Panc1 (cell line): Measurements from ENCODE around the gene MTOR. TPM values are rescaled to one million over a fixed set of nuclear protein-coding genes. Genes with fewer than 3 reads are reported as not detected.

ENCODE experiments used
- ATAC-seq: fragments of 200-7000 bp; cut with Tn5 transposase; 2 replicates; pipeline ENCODE4 v1.9.1; 2020; ENCODE audit warnings: mild to moderate bottlenecking, moderate library complexity
- BruUV-seq: library from RNA; stranded (reverse); fragments of 400-500 nt; replicated peaks from 2 replicates; lab custom pipeline; 2021; lab: Mats Ljungman, UMichigan
- CTCF ChIA-PET: fragments of 300-600 bp; sonication (Branson Sonifier 250); formaldehyde crosslinking; loops from one replicate; lab custom pipeline; 2022; ENCODE audit warnings: antibody characterized with exemption; lab: Charles Lee
- POLR2A ChIA-PET: fragments of 300-600 bp; sonication (Branson Sonifier 250); formaldehyde crosslinking; loops from one replicate; lab custom pipeline; 2022; ENCODE audit warnings: antibody characterized with exemption; lab: Charles Lee
- DNase-seq: peaks from one replicate; pipeline ENCODE4 v3.0.0-alpha.2; 2010; ENCODE audit warnings: low read depth, low spot score
- H3K27ac ChIP-seq: 2 replicates; pipeline ENCODE4 v1.5.1; 2011; ENCODE audit warnings: mild to moderate bottlenecking, low read length, inconsistent platforms
- H3K27me3 ChIP-seq: fragments of 200-500 bp; sonication (Bioruptor generic); 2 replicates; pipeline ENCODE4 v1.6.0; 2014; ENCODE audit warnings: low read length, inconsistent platforms; ENCODE audit not compliant: control insufficient read depth, insufficient read depth
- H3K36me3 ChIP-seq: fragments of 200-500 bp; sonication (Bioruptor generic); 2 replicates; pipeline ENCODE4 v1.5.1; 2014; ENCODE audit warnings: inconsistent platforms, mild to moderate bottlenecking, low read length, moderate library complexity; ENCODE audit not compliant: control insufficient read depth, insufficient read depth
- H3K4me1 ChIP-seq: 2 replicates; pipeline ENCODE4 v1.5.1; 2011; ENCODE audit warnings: inconsistent platforms, mild to moderate bottlenecking, low read length, moderate library complexity; ENCODE audit not compliant: control insufficient read depth, insufficient read depth
- H3K4me3 ChIP-seq, 2 experiments: 2 replicates each; pipeline ENCODE4 v1.5.1; 2011 to 2012; ENCODE audit warnings: low read depth in 2 of 2, low read length in 2 of 2, mild to moderate bottlenecking in 2 of 2, inconsistent platforms in 1 of 2, moderate library complexity in 1 of 2
- H3K9me3 ChIP-seq: fragments of 200-500 bp; sonication (Bioruptor generic); 2 replicates; pipeline ENCODE4 v1.5.1; 2014; ENCODE audit warnings: low read depth, mild to moderate bottlenecking, inconsistent platforms, low read length, moderate library complexity; ENCODE audit not compliant: control insufficient read depth, insufficient read depth
- CTCF ChIP-seq: fragments of 450-650 bp; IDR thresholded peaks from 2 replicates; pipeline ENCODE4 v1.5.1; 2017; ENCODE audit warnings: mild to moderate bottlenecking
- POLR2AphosphoS5 ChIP-seq: IDR thresholded peaks from 2 replicates; pipeline ENCODE4 v1.6.1; 2012; ENCODE audit warnings: mild to moderate bottlenecking, low read depth, low read length, moderate library complexity
- REST ChIP-seq, 2 experiments: IDR thresholded peaks; 2 replicates each; pipeline ENCODE4 v1.6.1; 2011 to 2012; ENCODE audit warnings: low read depth in 2 of 2, control low read depth in 1 of 2, low read length in 1 of 2, mild to moderate bottlenecking in 1 of 2, moderate library complexity in 1 of 2; ENCODE audit not compliant: insufficient read depth in 1 of 2
- SIN3A ChIP-seq: IDR thresholded peaks from 2 replicates; pipeline ENCODE4 v1.6.1; 2012; ENCODE audit warnings: low read depth, mild to moderate bottlenecking, low read length, moderate library complexity, borderline replicate concordance; ENCODE audit not compliant: insufficient read depth
- TCF7L2 ChIP-seq: IDR thresholded peaks from 2 replicates; pipeline ENCODE4 v1.6.1; 2011; ENCODE audit warnings: mild to moderate bottlenecking, low read depth, low read length, inconsistent platforms
- in situ Hi-C: cut with HindIII; loops from 2 replicates; pipeline ENCODE4 v1.10.0; 2016; ENCODE audit warnings: low sequenced_read_pairs, low pct_unique_long_range_greater_than_20kb
- intact Hi-C: fragments of 100-400 bp; cut with micrococcal nuclease; formaldehyde crosslinking; loops from one replicate; pipeline ENCODE4 v1.10.0; 2022; ENCODE audit not compliant: unreplicated experiment
- total RNA-seq: library from RNA; stranded (reverse); gene quantifications from one replicate; pipeline ENCODE4 v1.2.1, GENCODE V29; 2021; ENCODE audit not compliant: unreplicated experiment

MTOR gene
- total RNA-seq, 1 experiment from 2014 or later: 71.2 TPM

GRCh38 chr1:11138952-11139351 is 123.4 kb downstream of the MTOR start:
- no peak for ATAC-seq
- H3K9me3 ChIP-seq: no peaks in the 10 kb centered on the region

GRCh38 chr1:11138029-11138428 is 124.3 kb downstream of the MTOR start:
- no peak for DNase-seq
- POLR2A ChIA-PET: no interaction called here
- H3K27ac ChIP-seq: peak overlapping the region; percentile 78
- CTCF ChIA-PET: no interaction called here
- intact Hi-C loops: no loop called here
- no peak overlapping the region for H3K4me3 ChIP-seq
- H3K9me3 ChIP-seq: no peaks in the 10 kb centered on the region
- in situ Hi-C loops: no loop called here
- no TSS peak for BruUV-seq
- H3K4me1 ChIP-seq: peaks cover 24% of the 10 kb centered on the region
- peaks cover 9% of the 10 kb centered on the region for H3K36me3 ChIP-seq
- no peak for ATAC-seq
- TF ChIP-seq TCF7L2: no peak
- no peaks in the 10 kb centered on the region for H3K27me3 ChIP-seq

More at GRCh38 chr1:11138952-11139351, 123.4 kb downstream of the MTOR start:
- intact Hi-C loops (no loop called here), in situ Hi-C loops (no loop called here)
- Histone ChIP-seq H3K4me1 (peaks cover 17% of the 10 kb centered on the region), H3K4me3 (no peak overlapping the region), H3K27me3 (no peaks in the 10 kb centered on the region), H3K27ac (peak overlapping the region; percentile 78), H3K36me3 (peaks cover 13% of the 10 kb centered on the region)
- no peak for DNase-seq
- CTCF ChIA-PET: no interaction called here
- TF ChIP-seq TCF7L2: no peak
- no peak for TF ChIP-seq SIN3A
- no peak for TF ChIP-seq CTCF
- no peak for TF ChIP-seq REST (IDR thresholded peaks at IDR 0.05; ENCODE audit: insufficient read depth in 1 of 2, low read depth in 2 of 2, low read length in 1 of 2)
- TF ChIP-seq POLR2AphosphoS5: no peak
- no TSS peak for BruUV-seq
- POLR2A ChIA-PET: no interaction called here

DNA sequence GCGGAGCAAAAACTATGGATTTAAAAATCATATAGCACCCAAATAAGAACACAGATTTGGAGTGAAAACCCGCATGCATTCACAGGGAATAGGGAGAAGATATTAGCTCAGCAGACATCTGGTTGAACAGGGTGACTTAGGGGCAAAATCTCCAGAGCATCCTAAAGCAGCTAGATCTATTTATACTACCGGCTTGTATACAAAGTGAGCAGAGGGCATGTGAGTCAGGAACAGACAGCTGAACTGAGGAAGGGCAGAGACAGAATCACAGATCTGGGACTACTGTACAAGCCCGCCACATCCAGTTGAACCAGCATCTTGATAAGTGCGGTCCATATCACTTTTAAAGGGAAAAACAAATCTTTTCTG is 127.5 kb downstream of the MTOR start:
- TF ChIP-seq REST (IDR thresholded peaks at IDR 0.05; ENCODE audit: insufficient read depth in 1 of 2, low read depth in 2 of 2, low read length in 1 of 2) (no peak), POLR2AphosphoS5 (no peak)
- Histone ChIP-seq H3K4me3 (no peak overlapping the region), H3K9me3 (no peaks in the 10 kb centered on the region), H3K27me3 (no peaks in the 10 kb centered on the region), H3K4me1 (peaks cover 29% of the 10 kb centered on the region), H3K27ac (peak overlapping the region; percentile 89), H3K36me3 (peaks cover 16% of the 10 kb centered on the region)
- ATAC-seq: peak; percentile 56
- in situ Hi-C loops (loop anchor here (5.0 kb wide), 1 partner anchor 38 kb away; the partner anchor contains the start of gene EXOSC10), intact Hi-C loops (no loop called here)
- POLR2A ChIA-PET: interaction anchor here (0.6 to 0.7 kb wide), 2 partner anchors 45 to 254 kb away, joined by 3 read pairs; no protein-coding TSS in a partner anchor
- DNase-seq: no peak
- no TSS peak for BruUV-seq
- CTCF ChIA-PET: no interaction called here
